Ishikawa (cell line): Measurements from ENCODE around the gene ATF7.

Source experiments
- CREB1 ChIP-seq: IDR thresholded peaks from 2 replicates; pipeline ENCODE4 v1.6.1; 2012; ENCODE audit warnings: low read depth
- EGR1 ChIP-seq: IDR thresholded peaks from 2 replicates; pipeline ENCODE4 v1.6.1; 2012
- EP300 ChIP-seq: IDR thresholded peaks from 2 replicates; pipeline ENCODE4 v1.6.1; 2012; ENCODE audit warnings: borderline replicate concordance
- FOXM1 ChIP-seq: IDR thresholded peaks from 2 replicates; pipeline ENCODE4 v1.6.1; 2012; ENCODE audit warnings: low read depth, borderline replicate concordance
- NFIC ChIP-seq: IDR thresholded peaks from 2 replicates; pipeline ENCODE4 v1.6.1; 2012
- RAD21 ChIP-seq: IDR thresholded peaks from 2 replicates; pipeline ENCODE4 v1.6.1; 2012; ENCODE audit warnings: low read depth
- TAF1 ChIP-seq: IDR thresholded peaks from 2 replicates; pipeline ENCODE4 v1.6.1; 2012; ENCODE audit warnings: low read depth, mild to moderate bottlenecking
- TCF12 ChIP-seq: IDR thresholded peaks from 2 replicates; pipeline ENCODE4 v1.6.1; 2012; ENCODE audit warnings: low read depth
- YY1 ChIP-seq: IDR thresholded peaks from 2 replicates; pipeline ENCODE4 v1.6.1; 2012; ENCODE audit warnings: low read depth
- ZBTB7A ChIP-seq: IDR thresholded peaks from 2 replicates; pipeline ENCODE4 v1.6.1; 2012; ENCODE audit warnings: low read depth
- TF ChIP-seq, protein P1 (sequence below): IDR thresholded peaks from 2 replicates; pipeline ENCODE4 v1.6.1; 2012
- TF ChIP-seq, protein P2 (sequence below): IDR thresholded peaks from 2 replicates; pipeline ENCODE4 v1.6.1; 2012
- TF ChIP-seq, protein P3 (sequence below): IDR thresholded peaks from 2 replicates; pipeline ENCODE4 v1.6.1; 2012; ENCODE audit warnings: low read depth, mild to moderate bottlenecking

DNA sequence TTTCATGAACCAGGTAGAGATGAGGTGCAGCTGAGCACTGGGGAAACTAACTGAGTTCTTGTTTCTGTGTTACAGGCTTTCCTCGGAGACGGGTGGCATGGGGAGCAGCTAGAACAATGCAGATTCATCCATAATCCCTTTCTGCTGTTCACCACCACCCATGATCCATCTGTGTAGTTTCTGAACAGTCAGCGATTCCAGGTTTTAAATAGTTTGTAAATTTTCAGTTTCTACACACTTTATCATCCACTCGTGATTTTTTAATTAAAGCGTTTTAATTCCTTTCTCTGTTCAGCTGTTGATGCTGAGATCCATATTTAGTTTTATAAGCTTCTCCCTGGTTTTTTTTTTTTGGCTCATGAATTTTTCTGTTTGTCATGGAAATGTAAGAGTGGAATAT, 146.9 kb downstream of the ATF7 start:
- TF ChIP-seq, protein P1, sequence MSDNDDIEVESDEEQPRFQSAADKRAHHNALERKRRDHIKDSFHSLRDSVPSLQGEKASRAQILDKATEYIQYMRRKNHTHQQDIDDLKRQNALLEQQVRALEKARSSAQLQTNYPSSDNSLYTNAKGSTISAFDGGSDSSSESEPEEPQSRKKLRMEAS = no peak
- TF ChIP-seq EP300 (no peak), YY1 (no peak), FOXM1 (no peak), CREB1 (no peak), TCF12 (no peak), RAD21 (no peak), TAF1 (no peak), ZBTB7A (no peak), NFIC (no peak), EGR1 (no peak)
- TF ChIP-seq, protein P2, sequence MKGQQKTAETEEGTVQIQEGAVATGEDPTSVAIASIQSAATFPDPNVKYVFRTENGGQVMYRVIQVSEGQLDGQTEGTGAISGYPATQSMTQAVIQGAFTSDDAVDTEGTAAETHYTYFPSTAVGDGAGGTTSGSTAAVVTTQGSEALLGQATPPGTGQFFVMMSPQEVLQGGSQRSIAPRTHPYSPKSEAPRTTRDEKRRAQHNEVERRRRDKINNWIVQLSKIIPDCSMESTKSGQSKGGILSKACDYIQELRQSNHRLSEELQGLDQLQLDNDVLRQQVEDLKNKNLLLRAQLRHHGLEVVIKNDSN = no peak
- TF ChIP-seq, protein P3, sequence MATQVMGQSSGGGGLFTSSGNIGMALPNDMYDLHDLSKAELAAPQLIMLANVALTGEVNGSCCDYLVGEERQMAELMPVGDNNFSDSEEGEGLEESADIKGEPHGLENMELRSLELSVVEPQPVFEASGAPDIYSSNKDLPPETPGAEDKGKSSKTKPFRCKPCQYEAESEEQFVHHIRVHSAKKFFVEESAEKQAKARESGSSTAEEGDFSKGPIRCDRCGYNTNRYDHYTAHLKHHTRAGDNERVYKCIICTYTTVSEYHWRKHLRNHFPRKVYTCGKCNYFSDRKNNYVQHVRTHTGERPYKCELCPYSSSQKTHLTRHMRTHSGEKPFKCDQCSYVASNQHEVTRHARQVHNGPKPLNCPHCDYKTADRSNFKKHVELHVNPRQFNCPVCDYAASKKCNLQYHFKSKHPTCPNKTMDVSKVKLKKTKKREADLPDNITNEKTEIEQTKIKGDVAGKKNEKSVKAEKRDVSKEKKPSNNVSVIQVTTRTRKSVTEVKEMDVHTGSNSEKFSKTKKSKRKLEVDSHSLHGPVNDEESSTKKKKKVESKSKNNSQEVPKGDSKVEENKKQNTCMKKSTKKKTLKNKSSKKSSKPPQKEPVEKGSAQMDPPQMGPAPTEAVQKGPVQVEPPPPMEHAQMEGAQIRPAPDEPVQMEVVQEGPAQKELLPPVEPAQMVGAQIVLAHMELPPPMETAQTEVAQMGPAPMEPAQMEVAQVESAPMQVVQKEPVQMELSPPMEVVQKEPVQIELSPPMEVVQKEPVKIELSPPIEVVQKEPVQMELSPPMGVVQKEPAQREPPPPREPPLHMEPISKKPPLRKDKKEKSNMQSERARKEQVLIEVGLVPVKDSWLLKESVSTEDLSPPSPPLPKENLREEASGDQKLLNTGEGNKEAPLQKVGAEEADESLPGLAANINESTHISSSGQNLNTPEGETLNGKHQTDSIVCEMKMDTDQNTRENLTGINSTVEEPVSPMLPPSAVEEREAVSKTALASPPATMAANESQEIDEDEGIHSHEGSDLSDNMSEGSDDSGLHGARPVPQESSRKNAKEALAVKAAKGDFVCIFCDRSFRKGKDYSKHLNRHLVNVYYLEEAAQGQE = no peak
